Right lung (tissue), 5 donors: Measurements from ENCODE around the gene KRT35. TPM values are rescaled to one million over a fixed set of nuclear protein-coding genes. Genes with fewer than 3 reads are reported as not detected.

ENCODE experiments used
- polyA plus RNA-seq, 5 donors: library from polyadenylated mRNA; unstranded; fragments of 120-200 nt; gene quantifications; one replicate each; pipeline versions ENCODE4 v1.2.1 to v1.2.3, GENCODE V29; 2013; ENCODE audit warnings: inconsistent platforms in 1 of 5, low replicate concordance in 1 of 5; ENCODE audit not compliant: insufficient read length in 5 of 5, insufficient read depth in 1 of 5

KRT35 gene
- polyA plus RNA-seq, 5 donors: not detected

Other genes with a start within 250 kb of the KRT35 start
- gene KRTAP9-3, start 248.7 kb downstream of the KRT35 start, polyA plus RNA-seq: not detected
- gene KRTAP9-8, start 243.2 kb downstream of the KRT35 start, polyA plus RNA-seq: not detected
- gene KRTAP9-4, start 231.5 kb downstream of the KRT35 start, polyA plus RNA-seq: not detected
- not detected for gene KRTAP9-9, start 225.8 kb downstream of the KRT35 start, polyA plus RNA-seq
- gene KRTAP9-6, start 215.8 kb downstream of the KRT35 start, polyA plus RNA-seq: under 1 TPM; 0.13 to 0.25 (median 0.18) TPM
- not detected for gene KRTAP9-7, start 205.5 kb downstream of the KRT35 start, polyA plus RNA-seq
- gene KRTAP29-1, start 178.3 kb downstream of the KRT35 start, polyA plus RNA-seq: not detected
- gene KRTAP16-1, start 171.8 kb downstream of the KRT35 start, polyA plus RNA-seq: not detected
- gene KRTAP17-1, start 165.4 kb downstream of the KRT35 start, polyA plus RNA-seq: not detected
- not detected for gene KRT33A, start 130.3 kb downstream of the KRT35 start, polyA plus RNA-seq
- not detected for gene KRT33B, start 111.3 kb downstream of the KRT35 start, polyA plus RNA-seq
- not detected for gene KRT34, start 98.8 kb downstream of the KRT35 start, polyA plus RNA-seq
- gene KRT31, start 83.5 kb downstream of the KRT35 start, polyA plus RNA-seq: under 1 TPM in 1 of 5 donors, not detected in 4; 0.32 TPM
- not detected for gene KRT37, start 56.6 kb downstream of the KRT35 start, polyA plus RNA-seq
- gene KRT38, start 40.2 kb downstream of the KRT35 start, polyA plus RNA-seq: not detected
- not detected for gene KRT32, start 13.8 kb downstream of the KRT35 start, polyA plus RNA-seq
- gene KRT36, start 8.8 kb upstream of the KRT35 start, polyA plus RNA-seq: not detected
- under 1 TPM; 0.19 to 0.58 (median 0.38) TPM for gene KRT13, start 24.5 kb upstream of the KRT35 start, polyA plus RNA-seq
- 1 to 10 TPM; 1.0 to 2.8 (median 2.3) TPM for gene KRT15, start 37.7 kb upstream of the KRT35 start, polyA plus RNA-seq
- 100 to 1,000 TPM in 4 of 5 donors, 10 to 100 TPM in 1; 91.6 to 190 (median 122) TPM for gene KRT19, start 47.2 kb upstream of the KRT35 start, polyA plus RNA-seq
- gene KRT9, start 90.9 kb upstream of the KRT35 start, polyA plus RNA-seq: not detected
- gene KRT14, start 105.7 kb upstream of the KRT35 start, polyA plus RNA-seq: 1 to 10 TPM in 2 of 5 donors, under 1 TPM in 3; 0.55 to 2.1 (median 0.87) TPM
- not detected for gene KRT16, start 131.6 kb upstream of the KRT35 start, polyA plus RNA-seq
- gene KRT17, start 143.4 kb upstream of the KRT35 start, polyA plus RNA-seq: 10 to 100 TPM in 2 of 5 donors, 1 to 10 TPM in 3; 2.6 to 12.1 (median 5.5) TPM
- 100 to 1,000 TPM; 648 to 772 (median 688) TPM for gene EIF1, start 207.7 kb upstream of the KRT35 start, polyA plus RNA-seq
- not detected for gene GAST, start 231.2 kb upstream of the KRT35 start, polyA plus RNA-seq